CD8-positive, alpha-beta memory T cell (primary cell): ENCODE results near the gene RAPGEF1. TPM values are rescaled to one million over a fixed set of nuclear protein-coding genes. Genes with fewer than 3 reads are reported as not detected.

ENCODE experiments used
- CTCF ChIA-PET: fragments of 350-600 bp; sonication (Branson Sonifier 250); formaldehyde crosslinking; loops from one replicate; lab custom pipeline; 2021; ENCODE audit warnings: antibody characterized with exemption; lab: Charles Lee
- POLR2A ChIA-PET: fragments of 350-600 bp; sonication (Branson Sonifier 250); formaldehyde crosslinking; loops from one replicate; lab custom pipeline; 2021; ENCODE audit warnings: antibody characterized with exemption; lab: Charles Lee
- DNase-seq, 5 donors: peaks; one replicate each; pipeline versions ENCODE4 v3.0.0 to v3.0.0-alpha.2; 2020 to 2022; ENCODE audit warnings: mixed read lengths in 1 of 5
- H3K27ac ChIP-seq: one replicate; pipeline ENCODE4 v1.7.0; 2013; ENCODE audit warnings: low read depth, mild to moderate bottlenecking, low read length, moderate library complexity
- H3K27me3 ChIP-seq: 2 replicates; pipeline ENCODE4 v1.7.0; 2013; ENCODE audit warnings: low read length, mild to moderate bottlenecking; ENCODE audit not compliant: insufficient read depth, poor library complexity, severe bottlenecking
- H3K36me3 ChIP-seq: 2 replicates; pipeline ENCODE4 v1.7.0; 2013; ENCODE audit warnings: mild to moderate bottlenecking, low read length, moderate library complexity; ENCODE audit not compliant: insufficient read depth
- H3K4me1 ChIP-seq: 2 replicates; pipeline ENCODE4 v1.7.0; 2013; ENCODE audit warnings: mild to moderate bottlenecking, low read length, moderate library complexity; ENCODE audit not compliant: insufficient read depth
- H3K4me3 ChIP-seq: 2 replicates; pipeline ENCODE4 v1.7.0; 2013; ENCODE audit warnings: mild to moderate bottlenecking, low read length
- H3K9me3 ChIP-seq: 2 replicates; pipeline ENCODE4 v1.7.0; 2013; ENCODE audit warnings: mild to moderate bottlenecking, low read length
- H3K27ac Mint-ChIP-seq, 8 donors: one replicate each; pipeline ENCODE4 v1.8.0; 2020 to 2021; ENCODE audit warnings: mixed read lengths in 8 of 8, mild to moderate bottlenecking in 6 of 8, inconsistent platforms in 3 of 8, moderate library complexity in 3 of 8
- H3K27me3 Mint-ChIP-seq, 2 donors: one replicate each; pipeline ENCODE4 v1.8.0; 2020 to 2021; ENCODE audit warnings: mixed read lengths in 2 of 2, mild to moderate bottlenecking in 1 of 2, moderate library complexity in 1 of 2
- H3K36me3 Mint-ChIP-seq, 3 donors: one replicate each; pipeline ENCODE4 v1.8.0; 2020 to 2021; ENCODE audit warnings: mixed read lengths in 3 of 3, inconsistent platforms in 1 of 3, mild to moderate bottlenecking in 1 of 3
- H3K4me1 Mint-ChIP-seq, 3 donors: one replicate each; pipeline ENCODE4 v1.8.0; 2020 to 2021; ENCODE audit warnings: mixed read lengths in 3 of 3, inconsistent platforms in 1 of 3, mild to moderate bottlenecking in 1 of 3
- H3K4me3 Mint-ChIP-seq, 7 donors: one replicate each; pipeline ENCODE4 v1.8.0; 2020 to 2021; ENCODE audit warnings: mixed read lengths in 7 of 7, mild to moderate bottlenecking in 6 of 7, moderate library complexity in 4 of 7, inconsistent platforms in 2 of 7
- H3K9me3 Mint-ChIP-seq, 5 donors: one replicate each; pipeline ENCODE4 v1.8.0; 2020 to 2022; ENCODE audit warnings: mixed read lengths in 5 of 5, mild to moderate bottlenecking in 3 of 5, moderate library complexity in 2 of 5, inconsistent platforms in 1 of 5
- polyA plus RNA-seq: library from polyadenylated mRNA; unstranded; fragments of 300-500 nt; fragmentation: Illumina TruSeq; gene quantifications from one replicate; pipeline ENCODE4 v1.2.3, GENCODE V29; 2021
- total RNA-seq, 2 experiments: library from RNA; stranded (reverse); gene quantifications; one replicate each; pipeline ENCODE4 v1.2.3, GENCODE V29; 2021

Gene RAPGEF1
- total and polyA plus RNA-seq, 3 experiments from 2014 or later, result 20.1 to 148 (median 145) TPM

DNA sequence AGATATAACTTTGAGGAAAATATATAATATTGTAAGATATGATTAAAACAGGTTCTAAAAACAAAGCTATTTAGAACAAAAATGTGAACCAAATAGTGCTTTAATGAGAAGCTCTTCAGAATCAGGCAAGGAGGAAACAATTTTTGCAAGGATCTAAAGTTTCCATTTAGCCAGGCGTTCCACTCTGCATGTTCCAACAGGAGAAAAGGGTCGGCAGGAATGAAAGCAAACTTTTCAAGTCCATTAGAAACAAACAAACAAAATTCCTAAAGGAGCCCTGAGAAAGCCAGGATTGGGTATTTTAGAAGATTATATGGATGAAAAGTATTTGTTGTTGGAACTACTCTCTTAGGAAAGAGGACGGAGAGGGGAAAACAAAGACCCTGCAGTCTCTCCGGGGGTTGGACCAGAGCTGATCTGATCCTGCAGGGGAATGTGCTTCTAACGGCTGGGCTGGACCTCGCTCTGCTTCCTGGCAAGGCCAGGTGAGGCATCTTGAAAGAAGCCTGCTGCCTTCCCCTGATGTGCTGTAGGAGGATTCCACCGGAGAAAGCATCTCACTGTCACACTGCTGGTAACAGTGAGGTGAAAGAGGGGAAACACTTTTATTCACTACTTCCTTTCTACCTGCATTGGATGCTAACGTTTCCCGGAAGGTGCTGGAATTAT is 100.0 kb downstream of the RAPGEF1 start:
- Mint-ChIP-seq H3K36me3 (peaks cover 6 to 92% (median 6%) of the 10 kb centered on the region in 3 donors), H3K4me1 (peaks cover 35 to 56% (median 55%) of the 10 kb centered on the region in 3 donors), H3K27ac (peak overlapping the region in 3 of 8 donors; percentile 46 to 63 (median 55))

DNA sequence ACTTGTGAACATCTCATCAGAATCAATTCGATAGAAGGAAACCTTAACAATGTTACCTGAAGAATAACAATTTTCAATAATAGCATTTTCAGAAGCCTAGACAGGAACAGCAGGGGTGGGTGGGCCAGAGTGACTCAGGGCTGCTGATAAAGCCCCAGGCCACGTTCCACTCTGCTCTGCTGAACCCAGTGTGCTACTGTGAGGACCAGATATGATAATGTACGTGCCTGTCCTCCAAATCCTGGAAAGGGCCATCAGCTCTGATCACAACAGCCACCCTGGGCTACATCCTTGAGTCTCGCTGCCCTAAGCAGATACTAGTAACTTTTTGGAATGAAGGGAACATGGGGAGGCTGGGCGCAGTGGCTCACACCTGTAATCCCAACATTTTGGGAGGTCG is 103.3 kb downstream of the RAPGEF1 start:
- Mint-ChIP-seq H3K27ac (peak overlapping the region; percentile 82 to 97 (median 92)), H3K9me3 (no peaks in the 10 kb centered on the region), H3K36me3 (peaks cover 3 to 87% (median 10%) of the 10 kb centered on the region in 3 donors), H3K4me1 (peaks cover 30 to 44% (median 41%) of the 10 kb centered on the region in 3 donors), H3K4me3 (no peak overlapping the region), H3K27me3 (no peaks in the 10 kb centered on the region)
- Histone ChIP-seq H3K4me3 (no peak overlapping the region), H3K9me3 (no peaks in the 10 kb centered on the region), H3K27ac (peak overlapping the region; percentile 55), H3K36me3 (peaks cover 7% of the 10 kb centered on the region), H3K4me1 (peaks cover 17% of the 10 kb centered on the region), H3K27me3 (no peaks in the 10 kb centered on the region)
- ChIA-PET POLR2A (interaction anchor here (2.4 kb wide), 1 partner anchor 39 kb away, joined by 9 read pairs; no protein-coding TSS in a partner anchor), CTCF (interaction anchor here (1.1 to 1.3 kb wide), 3 partner anchors 42 to 51 kb away, joined by 3 to 5 read pairs (median 3); no protein-coding TSS in a partner anchor)
- no peak for DNase-seq

More for the DNA sequence above, 100.0 kb downstream of the RAPGEF1 start:
- peaks cover 13% of the 10 kb centered on the region for H3K4me1 ChIP-seq
- H3K9me3 Mint-ChIP-seq, result no peaks in the 10 kb centered on the region
- no peaks in the 10 kb centered on the region for H3K27me3 Mint-ChIP-seq
- H3K4me3 ChIP-seq, result no peak overlapping the region
- no peak for DNase-seq
- H3K9me3 ChIP-seq, result no peaks in the 10 kb centered on the region
- no peak overlapping the region for H3K27ac ChIP-seq
- H3K36me3 ChIP-seq, result peaks cover 7% of the 10 kb centered on the region
- no peaks in the 10 kb centered on the region for H3K27me3 ChIP-seq
- ChIA-PET CTCF (interaction anchor here (1.1 to 1.7 kb wide), 2 partner anchors 104 to 107 kb away, joined by 3 to 4 read pairs; no protein-coding TSS in a partner anchor), POLR2A (interaction anchor here (0.7 to 1.0 kb wide), 2 partner anchors 28 to 290 kb away, joined by 3 read pairs; no protein-coding TSS in a partner anchor)
- no peak overlapping the region for H3K4me3 Mint-ChIP-seq

DNA sequence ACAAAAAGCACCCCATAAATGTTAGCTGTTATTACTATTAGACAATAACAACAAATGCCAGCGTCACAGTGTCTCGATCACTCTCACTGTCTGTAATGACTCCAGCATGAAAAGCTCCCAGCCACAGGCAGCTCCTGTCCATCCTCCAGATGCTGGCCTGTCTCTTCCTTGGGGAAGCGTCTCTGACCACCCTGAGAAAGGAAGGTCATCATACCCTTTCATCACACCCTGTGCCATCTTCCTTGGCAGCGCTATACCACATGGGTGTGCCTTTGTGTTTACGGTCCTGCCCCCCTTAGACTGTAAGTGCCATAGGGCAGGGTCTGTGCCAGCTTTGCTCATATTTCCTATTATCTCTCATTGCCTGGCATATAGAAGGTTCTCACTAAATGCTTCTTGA is 104.0 kb downstream of the RAPGEF1 start:
- Mint-ChIP-seq H3K4me1 (peaks cover 28 to 46% (median 40%) of the 10 kb centered on the region in 3 donors), H3K9me3 (no peaks in the 10 kb centered on the region), H3K36me3 (peaks cover 2 to 87% (median 8%) of the 10 kb centered on the region in 3 donors), H3K27me3 (no peaks in the 10 kb centered on the region), H3K27ac (peak overlapping the region; percentile 60 to 97 (median 92)), H3K4me3 (peak overlapping the region in 1 of 7 donors; percentile 15)
- CTCF ChIA-PET, result interaction anchor here (1.0 to 1.5 kb wide), 7 partner anchors 20 to 719 kb away, joined by 3 to 5 read pairs (median 3); partner anchors contain the start of gene SETX
- Histone ChIP-seq H3K27ac (peak overlapping the region; percentile 55), H3K36me3 (peaks cover under 1% of the 10 kb centered on the region), H3K4me3 (no peak overlapping the region), H3K27me3 (no peaks in the 10 kb centered on the region), H3K4me1 (peaks cover 17% of the 10 kb centered on the region), H3K9me3 (no peaks in the 10 kb centered on the region)
- DNase-seq, result no peak
- POLR2A ChIA-PET, result interaction anchor here (0.6 to 2.4 kb wide), 3 partner anchors 40 to 361 kb away, joined by 3 to 9 read pairs (median 3); no protein-coding TSS in a partner anchor

- ChIA-PET CTCF (interaction anchor here (1.0 to 1.5 kb wide), 9 partner anchors 21 to 720 kb away, joined by 3 to 5 read pairs (median 3); partner anchors contain the start of gene SETX), POLR2A (interaction anchor here (0.6 to 2.4 kb wide), 5 partner anchors 40 to 361 kb away, joined by 3 to 9 read pairs (median 3); no protein-coding TSS in a partner anchor)
- peaks cover 7 to 88% (median 8%) of the 10 kb centered on the region in 3 donors for H3K36me3 Mint-ChIP-seq
- Histone ChIP-seq H3K9me3 (no peaks in the 10 kb centered on the region), H3K4me3 (no peak overlapping the region), H3K36me3 (no peaks in the 10 kb centered on the region), H3K4me1 (peaks cover 18% of the 10 kb centered on the region), H3K27ac (peak overlapping the region; percentile 55), H3K27me3 (no peaks in the 10 kb centered on the region)
- peak overlapping the region in 4 of 7 donors; percentile 8 to 43 (median 28) for H3K4me3 Mint-ChIP-seq
- H3K9me3 Mint-ChIP-seq, result no peaks in the 10 kb centered on the region
- peak overlapping the region; percentile 60 to 97 (median 92) for H3K27ac Mint-ChIP-seq
- peak; percentile 50 to 88 (median 69) for DNase-seq
- peaks cover 34 to 52% (median 46%) of the 10 kb centered on the region in 3 donors for H3K4me1 Mint-ChIP-seq
- H3K27me3 Mint-ChIP-seq, result no peaks in the 10 kb centered on the region
Measured at GRCh38 chr9:131635285-131635684, 104.6 kb downstream of the RAPGEF1 start.

GRCh38 chr9:131633491-131634031 is 106.3 kb downstream of the RAPGEF1 start:
- Mint-ChIP-seq H3K27me3 (no peaks in the 10 kb centered on the region), H3K4me1 (peaks cover 48 to 66% (median 57%) of the 10 kb centered on the region in 3 donors), H3K9me3 (no peaks in the 10 kb centered on the region), H3K36me3 (peaks cover 6 to 80% (median 7%) of the 10 kb centered on the region in 3 donors), H3K4me3 (no peak overlapping the region), H3K27ac (peak overlapping the region in 5 of 8 donors; percentile 21 to 96 (median 58))
- Histone ChIP-seq H3K4me3 (no peak overlapping the region), H3K27me3 (no peaks in the 10 kb centered on the region), H3K9me3 (no peaks in the 10 kb centered on the region), H3K4me1 (peaks cover 35% of the 10 kb centered on the region), H3K36me3 (no peaks in the 10 kb centered on the region), H3K27ac (no peak overlapping the region)
- DNase-seq, result no peak
- ChIA-PET CTCF (no interaction called here), POLR2A (no interaction called here)

GRCh38 chr9:131631306-131631705 is 108.6 kb downstream of the RAPGEF1 start:
- peaks cover under 1% of the 10 kb centered on the region for H3K36me3 ChIP-seq
- Mint-ChIP-seq H3K4me1 (peaks cover 61 to 79% (median 71%) of the 10 kb centered on the region in 3 donors), H3K9me3 (no peaks in the 10 kb centered on the region), H3K4me3 (no peak overlapping the region), H3K36me3 (peaks cover 7 to 70% (median 10%) of the 10 kb centered on the region in 3 donors), H3K27ac (peak overlapping the region in 6 of 8 donors; percentile 51 to 99 (median 94)), H3K27me3 (no peaks in the 10 kb centered on the region)
- no peaks in the 10 kb centered on the region for H3K27me3 ChIP-seq
- ChIA-PET CTCF (interaction anchor here (5.4 kb wide), 1 partner anchor 108 kb away, joined by 28 read pairs; the partner anchor contains the start of gene RAPGEF1), POLR2A (no interaction called here)
- H3K4me3 ChIP-seq, result no peak overlapping the region
- no peak overlapping the region for H3K27ac ChIP-seq
- DNase-seq, result no peak
- H3K9me3 ChIP-seq, result no peaks in the 10 kb centered on the region
- H3K4me1 ChIP-seq, result peaks cover 50% of the 10 kb centered on the region

DNA sequence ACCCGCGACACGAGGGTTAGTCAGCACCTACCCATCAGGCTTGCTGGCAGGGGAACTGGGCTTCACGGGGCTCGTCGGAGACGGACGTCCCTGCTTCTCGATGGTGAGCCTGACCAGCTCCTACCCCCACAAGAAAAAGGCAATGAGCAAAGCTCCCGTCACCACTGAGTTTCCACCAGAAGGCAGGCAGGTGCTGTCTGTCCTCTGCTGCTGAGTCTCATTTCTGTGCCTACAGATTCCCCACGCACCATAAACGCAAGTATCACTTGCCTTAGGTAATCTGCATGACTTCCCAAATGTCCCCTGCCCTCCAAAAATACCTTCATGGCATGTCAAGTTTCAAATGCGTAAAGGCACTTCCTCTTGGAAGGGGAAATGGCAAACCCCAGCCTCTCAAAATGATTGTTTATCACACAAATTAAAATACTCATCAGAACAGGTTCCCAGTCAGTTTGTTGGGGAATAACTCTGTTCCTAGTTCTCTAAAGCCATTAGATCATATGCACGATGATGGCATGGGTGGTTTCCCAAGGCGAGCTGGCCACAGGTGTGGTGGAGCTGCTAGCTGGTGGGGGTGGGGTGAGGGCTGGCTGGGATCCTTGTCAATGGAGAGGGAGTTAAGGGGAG is 109.6 kb downstream of the RAPGEF1 start:
- Histone ChIP-seq H3K27ac (no peak overlapping the region), H3K4me1 (peaks cover 51% of the 10 kb centered on the region), H3K4me3 (no peak overlapping the region), H3K9me3 (no peaks in the 10 kb centered on the region), H3K36me3 (peaks cover 10% of the 10 kb centered on the region), H3K27me3 (no peaks in the 10 kb centered on the region)
- H3K27me3 Mint-ChIP-seq, result no peaks in the 10 kb centered on the region
- H3K36me3 Mint-ChIP-seq, result peaks cover 7 to 70% (median 13%) of the 10 kb centered on the region in 3 donors
- no peaks in the 10 kb centered on the region for H3K9me3 Mint-ChIP-seq
- H3K4me3 Mint-ChIP-seq, result peak overlapping the region in 2 of 7 donors; percentile 17 to 43
- peak overlapping the region; percentile 70 to 99 (median 96) for H3K27ac Mint-ChIP-seq
- peaks cover 61 to 79% (median 71%) of the 10 kb centered on the region in 3 donors for H3K4me1 Mint-ChIP-seq
- POLR2A ChIA-PET, result no interaction called here
- no peak for DNase-seq
- CTCF ChIA-PET, result interaction anchor here (0.6 to 5.4 kb wide), 6 partner anchors 15 to 109 kb away, joined by 3 to 28 read pairs (median 6); partner anchors contain the start of gene RAPGEF1
